ENCODE data around the gene ZNF778. TPM values are rescaled to one million over a fixed set of nuclear protein-coding genes. Genes with fewer than 3 reads are reported as not detected.
"Not testable (repeated sequence)": the region's sequence is repeated elsewhere in the genome, so short reads cannot be mapped to it uniquely, and the experiment has no call there.

The ZNF778 gene
- total and polyA plus RNA-seq, 10 of the 15 experiments (the other 5 are each of a cell fraction or from before 2014, with no cell fraction given) = 0.20 to 9.7 (median 4.1) TPM

DNA sequence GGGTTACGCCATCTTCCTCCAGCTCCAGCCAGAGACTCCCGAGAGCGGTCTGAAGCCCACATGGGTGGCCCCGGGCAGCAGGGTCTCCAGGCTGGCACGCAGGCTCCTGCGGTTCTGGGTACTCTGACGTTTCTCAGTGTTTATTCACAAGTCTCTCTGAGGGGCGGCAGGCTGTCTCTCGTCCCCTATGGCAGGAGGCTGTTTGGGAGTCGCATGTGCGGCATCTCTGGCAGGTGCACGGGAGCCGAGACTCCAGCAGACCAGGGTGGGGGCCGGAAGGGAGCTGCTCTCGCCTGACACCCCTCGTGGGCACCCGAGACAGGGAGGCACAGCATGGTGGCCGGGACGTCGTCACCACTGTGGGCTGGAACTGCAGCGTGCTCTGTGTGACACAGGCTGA lies 48.1 kb downstream of the ZNF778 start:
- no peak overlapping the region for H3K9ac ChIP-seq (ENCODE audit: control insufficient read depth, insufficient read depth, low read length)
- H3K27ac ChIP-seq (ENCODE audit: control insufficient read depth, insufficient read depth) = no peak overlapping the region
- POLR2A ChIA-PET = no interaction called here
- no peaks in the 10 kb centered on the region for H3K4me1 ChIP-seq (ENCODE audit: control insufficient read depth, insufficient read depth, low read length)
- H3K9me3 ChIP-seq (replicated peaks; ENCODE audit: control insufficient read depth, insufficient read depth, low read length) = no peaks in the 10 kb centered on the region; the same call in 2 of the 3 replicates
- FAIRE-seq (no peak), DNase-seq (ENCODE audit: low read depth, low spot score) (no peak), ATAC-seq (no peak)
- no peaks in the 10 kb centered on the region for H3K27me3 ChIP-seq (replicated peaks in 1 of 2; ENCODE audit: control insufficient read depth in 2 of 2, insufficient read depth in 2 of 2, low read length in 1 of 2)
- intact Hi-C loops (cut with micrococcal nuclease; ENCODE audit: unreplicated experiment) (no loop called here), in situ Hi-C loops (cut with MboI) (no loop called here)
- H2AFZ ChIP-seq (ENCODE audit: control insufficient read depth, low read depth, low read length) = no peak overlapping the region
- RAD21 ChIA-PET (ENCODE audit: unreplicated experiment) = no interaction called here
- TF ChIP-seq POLR2A (IDR thresholded peaks at IDR 0.05; ENCODE audit: low read depth, low read length) = peak; percentile 40; the same call in 1 of the 2 replicates
- TF ChIP-seq, protein P1, sequence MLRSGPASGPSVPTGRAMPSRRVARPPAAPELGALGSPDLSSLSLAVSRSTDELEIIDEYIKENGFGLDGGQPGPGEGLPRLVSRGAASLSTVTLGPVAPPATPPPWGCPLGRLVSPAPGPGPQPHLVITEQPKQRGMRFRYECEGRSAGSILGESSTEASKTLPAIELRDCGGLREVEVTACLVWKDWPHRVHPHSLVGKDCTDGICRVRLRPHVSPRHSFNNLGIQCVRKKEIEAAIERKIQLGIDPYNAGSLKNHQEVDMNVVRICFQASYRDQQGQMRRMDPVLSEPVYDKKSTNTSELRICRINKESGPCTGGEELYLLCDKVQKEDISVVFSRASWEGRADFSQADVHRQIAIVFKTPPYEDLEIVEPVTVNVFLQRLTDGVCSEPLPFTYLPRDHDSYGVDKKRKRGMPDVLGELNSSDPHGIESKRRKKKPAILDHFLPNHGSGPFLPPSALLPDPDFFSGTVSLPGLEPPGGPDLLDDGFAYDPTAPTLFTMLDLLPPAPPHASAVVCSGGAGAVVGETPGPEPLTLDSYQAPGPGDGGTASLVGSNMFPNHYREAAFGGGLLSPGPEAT (IDR thresholded peaks at IDR 0.05; ENCODE audit: low read depth) = no peak
- no peak for TF ChIP-seq ZZZ3 (IDR thresholded peaks at IDR 0.05; ENCODE audit: control insufficient read depth, insufficient read length, low read depth)
- no peak for TF ChIP-seq DPF2 (IDR thresholded peaks at IDR 0.05)
- H3K79me2 ChIP-seq (ENCODE audit: control insufficient read depth, insufficient read depth, low read length) = no peaks in the 10 kb centered on the region
- H3K4me3 ChIP-seq = no peak overlapping the region
- H3K36me3 ChIP-seq (ENCODE audit: control insufficient read depth in 2 of 2, insufficient read depth in 2 of 2, low read length in 1 of 2) = peaks cover 13% of the 10 kb centered on the region in 2 experiments
- 98% methylated on average over 21 of the region's 21 CpGs for WGBS (ENCODE audit: insufficient coverage, insufficient replicate concordance, low lambda C conversion rate, missing lambda C conversion rate)
- no peak overlapping the region for H3K4me2 ChIP-seq (ENCODE audit: control insufficient read depth, insufficient read depth)
- SMC1A ChIA-PET (ENCODE audit: uncharacterized antibody, unreplicated experiment) = no interaction called here
- CTCF ChIA-PET = no interaction called here
- BruUV-seq (replicated peaks) = no TSS peak
- H4K20me1 ChIP-seq (ENCODE audit: control insufficient read depth, insufficient read depth) = no peaks in the 10 kb centered on the region

DNA sequence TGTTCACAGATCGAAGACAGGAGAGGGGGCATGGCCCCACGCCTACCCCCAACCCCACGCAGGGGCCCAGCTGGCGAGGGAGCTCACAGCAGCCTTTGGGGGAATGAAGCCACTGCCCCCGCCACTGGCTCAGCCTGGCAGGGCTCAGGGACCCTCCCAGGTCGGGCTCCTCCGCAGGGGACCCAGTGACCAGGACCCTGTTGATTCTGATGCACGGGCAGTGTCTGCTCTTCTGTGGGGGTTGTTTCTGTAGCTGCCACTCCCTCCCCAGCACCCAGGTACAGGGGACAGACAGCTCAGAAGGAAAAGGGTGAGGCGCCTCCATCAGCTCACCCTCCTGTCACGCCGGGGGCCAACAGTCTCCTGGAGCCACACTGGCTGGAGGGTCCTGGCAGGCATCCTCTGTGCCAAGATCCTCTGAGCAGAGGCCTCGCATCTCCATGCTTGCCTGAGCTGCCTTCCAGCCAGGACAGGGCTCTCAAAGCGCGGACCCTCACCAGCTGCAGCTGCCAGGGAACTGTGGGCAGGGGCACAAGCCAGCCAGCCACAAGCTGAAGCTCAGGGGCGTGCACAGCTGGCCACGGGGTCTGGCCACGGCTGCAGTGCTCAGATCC lies 49.1 kb downstream of the ZNF778 start:
- 0 out of 2 replicates have a peak, but pooled peaks have one; percentile 32 for TF ChIP-seq POLR2AphosphoS5 (IDR thresholded peaks at IDR 0.05; ENCODE audit: low read length)
- peak; percentile 42 for TF ChIP-seq POLR2A (IDR thresholded peaks at IDR 0.05; ENCODE audit: low read depth, low read length)
- no peak for TF ChIP-seq TAF1 (IDR thresholded peaks at IDR 0.05; ENCODE audit: borderline replicate concordance, low read depth, low read length)
- H3K9ac ChIP-seq (ENCODE audit: control insufficient read depth, insufficient read depth, low read length) = no peak overlapping the region
- in situ Hi-C loops (cut with MboI) (no loop called here), intact Hi-C loops (cut with micrococcal nuclease; ENCODE audit: unreplicated experiment) (no loop called here)
- no peak overlapping the region for H3K4me3 ChIP-seq
- SMC1A ChIA-PET (ENCODE audit: uncharacterized antibody, unreplicated experiment) = no interaction called here
- RAD21 ChIA-PET (ENCODE audit: unreplicated experiment) = interaction anchor here (1.4 kb wide), 1 partner anchor 529 kb away, joined by 4 read pairs; no protein-coding TSS in a partner anchor
- no peaks in the 10 kb centered on the region for H3K4me1 ChIP-seq (ENCODE audit: control insufficient read depth, insufficient read depth, low read length)
- CTCF ChIA-PET = no interaction called here
- H3K27ac ChIP-seq (ENCODE audit: control insufficient read depth, insufficient read depth) = no peak overlapping the region
- WGBS (ENCODE audit: insufficient coverage, insufficient replicate concordance, low lambda C conversion rate, missing lambda C conversion rate) = 95% methylated on average over 15 of the region's 17 CpGs
- H3K36me3 ChIP-seq (ENCODE audit: control insufficient read depth in 2 of 2, insufficient read depth in 2 of 2, low read length in 1 of 2) = peaks cover 18 to 20% of the 10 kb centered on the region in 2 experiments
- H3K9me3 ChIP-seq (replicated peaks; ENCODE audit: control insufficient read depth, insufficient read depth, low read length) = no peaks in the 10 kb centered on the region; the same call in 2 of the 3 replicates
- DNase-seq (ENCODE audit: low read depth, low spot score) (no peak), FAIRE-seq (no peak), ATAC-seq (no peak)
- H3K27me3 ChIP-seq (replicated peaks in 1 of 2; ENCODE audit: control insufficient read depth in 2 of 2, insufficient read depth in 2 of 2, low read length in 1 of 2) = no peaks in the 10 kb centered on the region
- no peaks in the 10 kb centered on the region for H4K20me1 ChIP-seq (ENCODE audit: control insufficient read depth, insufficient read depth)
- H3K79me2 ChIP-seq (ENCODE audit: control insufficient read depth, insufficient read depth, low read length) = no peaks in the 10 kb centered on the region
- BruUV-seq (replicated peaks) = no TSS peak
- H3K4me2 ChIP-seq (ENCODE audit: control insufficient read depth, insufficient read depth) = no peak overlapping the region
- no peak overlapping the region for H2AFZ ChIP-seq (ENCODE audit: control insufficient read depth, low read depth, low read length)
- POLR2A ChIA-PET = no interaction called here

DNA sequence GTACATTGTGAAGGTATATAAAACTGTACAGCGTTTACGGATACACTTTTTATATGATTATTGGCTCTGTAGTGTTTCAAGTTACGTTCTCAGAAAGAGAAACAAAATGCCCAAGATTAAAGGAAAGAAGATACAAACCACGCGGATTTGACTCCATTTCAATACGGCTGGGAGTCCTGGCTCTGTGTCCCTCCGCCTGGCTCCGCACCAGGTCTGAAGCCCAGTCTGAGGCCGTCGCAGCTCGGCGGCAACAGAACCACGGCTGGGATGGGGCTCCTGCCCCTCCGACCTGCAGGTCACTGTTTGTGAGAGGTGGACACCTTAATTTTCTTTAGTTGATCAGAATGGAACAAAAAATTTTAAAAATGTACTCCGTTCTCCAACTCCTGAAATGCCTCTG lies 50.2 kb downstream of the ZNF778 start:
- H3K4me1 ChIP-seq (ENCODE audit: control insufficient read depth, insufficient read depth, low read length); POLR2A ChIA-PET; DNase-seq (ENCODE audit: low read depth, low spot score); H2AFZ ChIP-seq (ENCODE audit: control insufficient read depth, low read depth, low read length); ATAC-seq; intact Hi-C loops (cut with micrococcal nuclease; ENCODE audit: unreplicated experiment); CTCF ChIA-PET; H3K27ac ChIP-seq (ENCODE audit: control insufficient read depth, insufficient read depth); H3K9me3 ChIP-seq (replicated peaks; ENCODE audit: control insufficient read depth, insufficient read depth, low read length); H3K4me2 ChIP-seq (ENCODE audit: control insufficient read depth, insufficient read depth); in situ Hi-C loops (cut with MboI); H3K79me2 ChIP-seq (ENCODE audit: control insufficient read depth, insufficient read depth, low read length); H3K9ac ChIP-seq (ENCODE audit: control insufficient read depth, insufficient read depth, low read length); H4K20me1 ChIP-seq (ENCODE audit: control insufficient read depth, insufficient read depth); H3K4me3 ChIP-seq; FAIRE-seq; SMC1A ChIA-PET (ENCODE audit: uncharacterized antibody, unreplicated experiment); BruUV-seq (replicated peaks); H3K27me3 ChIP-seq (replicated peaks in 1 of 2; ENCODE audit: control insufficient read depth in 2 of 2, insufficient read depth in 2 of 2, low read length in 1 of 2): not testable (repeated sequence)
- peaks cover 18 to 22% of the 10 kb centered on the region in 2 experiments for H3K36me3 ChIP-seq (ENCODE audit: control insufficient read depth in 2 of 2, insufficient read depth in 2 of 2, low read length in 1 of 2)
- WGBS (ENCODE audit: insufficient coverage, insufficient replicate concordance, low lambda C conversion rate, missing lambda C conversion rate) = 98% methylated on average over 11 of the region's 15 CpGs
- RAD21 ChIA-PET (ENCODE audit: unreplicated experiment) = interaction anchor here (1.4 kb wide), 1 partner anchor 530 kb away, joined by 4 read pairs; no protein-coding TSS in a partner anchor

Data from GM12878 (cell line).